ENCODE measurements around the gene RPL28. TPM values are rescaled to one million over a fixed set of nuclear protein-coding genes. Genes with fewer than 3 reads are reported as not detected.
"Not testable (repeated sequence)": the region's sequence is repeated elsewhere in the genome, so short reads cannot be mapped to it uniquely, and the experiment has no call there.

Gene RPL28
- total RNA-seq, 1 experiment from 2014 or later, result 2,816 TPM

- peak; percentile 86 for TF ChIP-seq CTCF (IDR thresholded peaks at IDR 0.05; ENCODE audit: unreplicated experiment)
- no TSS peak for BruUV-seq (replicated peaks)
- H3K36me3 Mint-ChIP-seq (ENCODE audit: insufficient read depth, unreplicated experiment), result no peaks in the 10 kb centered on the region
- intact Hi-C loops (cut with micrococcal nuclease), result loop anchor here (1.0 to 10.0 kb wide), 3 partner anchors 87 to 277 kb away; no protein-coding TSS in a partner anchor
- H3K9me3 Mint-ChIP-seq (ENCODE audit: unreplicated experiment), result no peaks in the 10 kb centered on the region
- POLR2A ChIA-PET, result interaction anchor here (0.7 to 1.4 kb wide), 3 partner anchors 11 to 126 kb away, joined by 3 to 4 read pairs (median 4); partner anchors contain the start of gene UBE2S
- CTCF ChIA-PET, result interaction anchor here (0.5 to 4.4 kb wide), 39 partner anchors 9 to 319 kb away, joined by 3 to 29 read pairs (median 4); partner anchors contain the start of genes BRSK1, KMT5C and TMEM238
- H3K27ac Mint-ChIP-seq (ENCODE audit: low read depth, unreplicated experiment), result no peak overlapping the region
- DNase-seq (ENCODE audit: unreplicated experiment), result peak; percentile 86
- no peaks in the 10 kb centered on the region for H3K27me3 Mint-ChIP-seq (ENCODE audit: insufficient read depth, unreplicated experiment)
- no peak overlapping the region for H3K4me3 Mint-ChIP-seq (ENCODE audit: unreplicated experiment)
- no peaks in the 10 kb centered on the region for H3K4me1 Mint-ChIP-seq (ENCODE audit: insufficient read depth, unreplicated experiment)
Observed at GRCh38 chr19:55418185-55418584, 32.5 kb downstream of the RPL28 start.

DNA sequence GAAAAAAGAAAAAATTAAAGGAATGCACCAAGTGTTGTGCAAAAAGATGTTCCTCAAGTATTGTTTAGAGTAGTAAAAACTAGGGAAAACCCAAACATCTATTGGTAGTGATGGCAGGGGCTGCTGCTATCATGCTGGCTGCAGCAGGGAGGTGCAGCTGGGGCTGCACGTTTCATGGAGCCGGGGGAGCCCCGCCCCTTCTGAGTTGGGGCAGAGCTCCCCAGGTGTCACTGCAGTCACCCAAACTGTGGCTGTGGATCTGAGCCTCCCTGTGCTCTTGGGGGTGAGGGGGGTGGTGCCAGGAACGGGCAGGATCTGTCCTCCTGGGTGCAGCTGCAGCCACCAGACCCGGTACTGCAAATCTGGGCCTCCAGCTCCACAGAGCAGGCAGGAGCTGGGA is 33.4 kb downstream of the RPL28 start:
- H3K9me3 Mint-ChIP-seq (ENCODE audit: unreplicated experiment), result no peaks in the 10 kb centered on the region
- no peaks in the 10 kb centered on the region for H3K36me3 Mint-ChIP-seq (ENCODE audit: insufficient read depth, unreplicated experiment)
- no peak for DNase-seq (ENCODE audit: unreplicated experiment)
- no peak overlapping the region for H3K4me3 Mint-ChIP-seq (ENCODE audit: unreplicated experiment)
- no TSS peak for BruUV-seq (replicated peaks)
- no peaks in the 10 kb centered on the region for H3K4me1 Mint-ChIP-seq (ENCODE audit: insufficient read depth, unreplicated experiment)
- ChIA-PET POLR2A (interaction anchor here (1.4 kb wide), 1 partner anchor 12 kb away, joined by 3 read pairs; the partner anchor contains the start of gene UBE2S), CTCF (interaction anchor here (0.6 to 4.4 kb wide), 18 partner anchors 9 to 286 kb away, joined by 3 to 29 read pairs (median 5); no protein-coding TSS in a partner anchor)
- no peak for TF ChIP-seq CTCF (IDR thresholded peaks at IDR 0.05; ENCODE audit: unreplicated experiment)
- H3K27me3 Mint-ChIP-seq (ENCODE audit: insufficient read depth, unreplicated experiment), result no peaks in the 10 kb centered on the region
- intact Hi-C loops (cut with micrococcal nuclease), result loop anchor here (10.0 kb wide), 1 partner anchor 86 kb away; no protein-coding TSS in a partner anchor
- H3K27ac Mint-ChIP-seq (ENCODE audit: low read depth, unreplicated experiment), result no peak overlapping the region

GRCh38 chr19:55419624-55420236 is 34.0 kb downstream of the RPL28 start:
- Mint-ChIP-seq H3K9me3 (ENCODE audit: unreplicated experiment) (no peaks in the 10 kb centered on the region), H3K27me3 (ENCODE audit: insufficient read depth, unreplicated experiment) (peaks cover 4% of the 10 kb centered on the region), H3K27ac (ENCODE audit: low read depth, unreplicated experiment) (no peak overlapping the region), H3K36me3 (ENCODE audit: insufficient read depth, unreplicated experiment) (no peaks in the 10 kb centered on the region), H3K4me3 (ENCODE audit: unreplicated experiment) (no peak overlapping the region), H3K4me1 (ENCODE audit: insufficient read depth, unreplicated experiment) (no peaks in the 10 kb centered on the region)
- ChIA-PET POLR2A (interaction anchor here (0.7 kb wide), 1 partner anchor 17 kb away, joined by 3 read pairs; no protein-coding TSS in a partner anchor), CTCF (interaction anchor here (0.5 to 4.4 kb wide), 10 partner anchors 8 to 279 kb away, joined by 3 to 29 read pairs (median 4); no protein-coding TSS in a partner anchor)
- intact Hi-C loops (cut with micrococcal nuclease), result loop anchor here (10.0 kb wide), 1 partner anchor 85 kb away; no protein-coding TSS in a partner anchor
- no peak for DNase-seq (ENCODE audit: unreplicated experiment)
- no peak for TF ChIP-seq CTCF (IDR thresholded peaks at IDR 0.05; ENCODE audit: unreplicated experiment)
- BruUV-seq (replicated peaks), result no TSS peak

DNA sequence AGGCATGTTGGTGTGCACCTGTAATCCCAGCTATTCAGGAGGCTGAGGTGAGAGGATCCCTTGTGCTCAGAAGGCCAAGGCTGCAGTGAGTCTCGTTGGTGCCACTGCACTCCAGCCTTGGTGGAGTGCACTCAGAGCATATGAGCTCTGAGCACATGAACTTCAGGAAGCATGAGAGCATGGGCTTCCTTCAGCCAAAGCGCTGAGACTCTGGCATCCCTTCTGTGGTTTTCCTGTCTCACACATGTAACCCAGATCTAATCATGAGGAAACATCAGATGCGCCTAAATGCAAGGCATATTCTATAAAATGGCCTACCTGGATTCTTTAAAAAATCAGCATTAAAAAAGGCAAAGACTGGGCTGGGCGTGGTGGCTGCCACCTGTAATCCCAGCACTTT is 35.5 kb downstream of the RPL28 start:
- H3K9me3 Mint-ChIP-seq (ENCODE audit: unreplicated experiment); DNase-seq (ENCODE audit: unreplicated experiment); H3K4me1 Mint-ChIP-seq (ENCODE audit: insufficient read depth, unreplicated experiment); H3K4me3 Mint-ChIP-seq (ENCODE audit: unreplicated experiment); POLR2A ChIA-PET; H3K36me3 Mint-ChIP-seq (ENCODE audit: insufficient read depth, unreplicated experiment); intact Hi-C loops (cut with micrococcal nuclease); H3K27ac Mint-ChIP-seq (ENCODE audit: low read depth, unreplicated experiment); BruUV-seq (replicated peaks): not testable (repeated sequence)
- CTCF ChIA-PET, result interaction anchor here (0.6 kb wide), 2 partner anchors 38 to 118 kb away, joined by 3 read pairs; no protein-coding TSS in a partner anchor
- H3K27me3 Mint-ChIP-seq (ENCODE audit: insufficient read depth, unreplicated experiment), result peaks cover 12% of the 10 kb centered on the region
